H1 (cell line): Measurements from ENCODE around the gene E2F1.

Source experiments
- CTCF ChIP-seq, 3 experiments: IDR thresholded peaks; 1 replicate in 2 of 3; 2 replicates in 1 of 3; pipeline versions ENCODE4 v1.5.1 to v1.6.1; 2011; ENCODE audit warnings: low read length in 3 of 3, mild to moderate bottlenecking in 3 of 3, inconsistent platforms in 2 of 3, low read depth in 1 of 3, moderate library complexity in 1 of 3; ENCODE audit not compliant: insufficient read depth in 1 of 3; ENCODE audit errors: control extremely low read depth in 1 of 3
- E2F6 ChIP-seq: IDR thresholded peaks from 2 replicates; pipeline ENCODE4 v1.6.1; 2012; ENCODE audit warnings: inconsistent platforms
- JUND ChIP-seq: IDR thresholded peaks from 2 replicates; pipeline ENCODE4 v1.6.1; 2011; ENCODE audit warnings: mild to moderate bottlenecking, improper control_type of control experiment, low read length
- POLR2AphosphoS5 ChIP-seq: IDR thresholded peaks from 2 replicates; pipeline ENCODE4 v1.6.1; 2011; ENCODE audit warnings: low read depth, low read length
- SIN3A ChIP-seq, 2 experiments: IDR thresholded peaks in 1 of 2; conservative IDR thresholded peaks in 1 of 2; 2 replicates each; pipeline ENCODE4 v1.6.1; 2011 to 2012; ENCODE audit warnings: low read length in 2 of 2, improper control_type of control experiment in 1 of 2, low read depth in 1 of 2, mild to moderate bottlenecking in 1 of 2

- TF ChIP-seq CTCF (IDR thresholded peaks at IDR 0.05; ENCODE audit: control extremely low read depth in 1 of 3, insufficient read depth in 1 of 3, low read depth in 1 of 3, low read length in 3 of 3): no peak
- TF ChIP-seq E2F6: no peak
- no peak for TF ChIP-seq POLR2AphosphoS5
- TF ChIP-seq JUND: no peak
- no peak for TF ChIP-seq SIN3A (conservative IDR thresholded peaks at IDR 0.05 in 1 of 2, IDR thresholded peaks at IDR 0.05 in 1 of 2; ENCODE audit: low read depth in 1 of 2, low read length in 2 of 2)
Measured at GRCh38 chr20:33704197-33704924, 18.2 kb upstream of the E2F1 start.
